ENCODE data around the gene MMUT. TPM values are rescaled to one million over a fixed set of nuclear protein-coding genes. Genes with fewer than 3 reads are reported as not detected.
"Not testable (repeated sequence)": the region's sequence is repeated elsewhere in the genome, so short reads cannot be mapped to it uniquely, and the experiment has no call there.

MMUT gene
- total RNA-seq = 13.5 and 14.3 TPM in 2 replicates

GRCh38 chr6:49462927-49463611 is at the start of gene MMUT, which contains the start of gene CENPQ:
MMUT (minus strand) TSS chr6:49463253; CDS start chr6:49459466, 3,787 bp downstream.
CENPQ (plus strand) TSS chr6:49463370; CDS start chr6:49470177, 6,807 bp downstream.
- H3K9me3 Mint-ChIP-seq = no peaks in the 10 kb centered on the region
- no peaks in the 10 kb centered on the region for H3K27me3 Mint-ChIP-seq (ENCODE audit: low read depth)
- H3K27ac Mint-ChIP-seq = peak within 1 kb of the TSS; percentile 97
- intact Hi-C loops (cut with micrococcal nuclease) = loop anchor here (2.0 to 5.0 kb wide), 2 partner anchors 20 to 89 kb away; partner anchors contain the start of gene C6orf141
- H3K4me3 Mint-ChIP-seq (ENCODE audit: low read depth) = peak within 1 kb of the TSS; percentile 99
- H3K36me3 Mint-ChIP-seq (ENCODE audit: low read depth) = peaks cover 26% of the 10 kb centered on the region
- peak; percentile 91 for DNase-seq (ENCODE audit: low spot score)
- H3K4me1 Mint-ChIP-seq (ENCODE audit: low read depth) = peaks cover 36% of the 10 kb centered on the region

- H3K4me3 Mint-ChIP-seq (ENCODE audit: low read depth) = no peak overlapping the region
- no peaks in the 10 kb centered on the region for H3K36me3 Mint-ChIP-seq (ENCODE audit: low read depth)
- intact Hi-C loops (cut with micrococcal nuclease) = no loop called here
- H3K9me3 Mint-ChIP-seq = no peaks in the 10 kb centered on the region
- H3K27me3 Mint-ChIP-seq (ENCODE audit: low read depth) = peaks cover 9% of the 10 kb centered on the region
- no peaks in the 10 kb centered on the region for H3K4me1 Mint-ChIP-seq (ENCODE audit: low read depth)
- no peak for DNase-seq (ENCODE audit: low spot score)
- no peak overlapping the region for H3K27ac Mint-ChIP-seq
Measured at GRCh38 chr6:49509342-49509741, 46.3 kb upstream of the MMUT start.

GRCh38 chr6:49506569-49507111 is 43.6 kb upstream of the MMUT start:
- Mint-ChIP-seq H3K4me3 (ENCODE audit: low read depth) (no peak overlapping the region), H3K27ac (no peak overlapping the region), H3K27me3 (ENCODE audit: low read depth) (peaks cover 5% of the 10 kb centered on the region), H3K9me3 (no peaks in the 10 kb centered on the region), H3K36me3 (ENCODE audit: low read depth) (no peaks in the 10 kb centered on the region), H3K4me1 (ENCODE audit: low read depth) (no peaks in the 10 kb centered on the region)
- intact Hi-C loops (cut with micrococcal nuclease) = no loop called here
- no peak for DNase-seq (ENCODE audit: low spot score)

- peaks cover 3% of the 10 kb centered on the region for H3K27me3 Mint-ChIP-seq (ENCODE audit: low read depth)
- no peaks in the 10 kb centered on the region for H3K9me3 Mint-ChIP-seq
Measured at GRCh38 chr6:49504666-49505065, 41.6 kb upstream of the MMUT start.

GRCh38 chr6:49499623-49500022 is 36.6 kb upstream of the MMUT start, which contains the start of gene GLYATL3:
GLYATL3 (plus strand) TSS chr6:49499923; CDS start chr6:49511991, 12,068 bp downstream.
- no peak for DNase-seq (ENCODE audit: low spot score)
- Mint-ChIP-seq H3K27ac (no peak within 1 kb of the TSS), H3K4me3 (ENCODE audit: low read depth) (no peak within 1 kb of the TSS), H3K9me3 (no peaks in the 10 kb centered on the region), H3K27me3 (ENCODE audit: low read depth) (peaks cover 1% of the 10 kb centered on the region), H3K4me1 (ENCODE audit: low read depth) (no peaks in the 10 kb centered on the region), H3K36me3 (ENCODE audit: low read depth) (no peaks in the 10 kb centered on the region)
- intact Hi-C loops (cut with micrococcal nuclease) = no loop called here

More at GRCh38 chr6:49504666-49505065, 41.6 kb upstream of the MMUT start:
- no peak overlapping the region for H3K27ac Mint-ChIP-seq
- no peaks in the 10 kb centered on the region for H3K36me3 Mint-ChIP-seq (ENCODE audit: low read depth)
- H3K4me3 Mint-ChIP-seq (ENCODE audit: low read depth) = no peak overlapping the region
- no peaks in the 10 kb centered on the region for H3K4me1 Mint-ChIP-seq (ENCODE audit: low read depth)
- DNase-seq (ENCODE audit: low spot score) = no peak
- intact Hi-C loops (cut with micrococcal nuclease) = no loop called here

- no peaks in the 10 kb centered on the region for H3K4me1 Mint-ChIP-seq (ENCODE audit: low read depth)
- intact Hi-C loops (cut with micrococcal nuclease) = no loop called here
- peaks cover 1% of the 10 kb centered on the region for H3K27me3 Mint-ChIP-seq (ENCODE audit: low read depth)
- no peaks in the 10 kb centered on the region for H3K9me3 Mint-ChIP-seq
- no peak overlapping the region for H3K27ac Mint-ChIP-seq
- DNase-seq (ENCODE audit: low spot score) = no peak
- no peaks in the 10 kb centered on the region for H3K36me3 Mint-ChIP-seq (ENCODE audit: low read depth)
- no peak overlapping the region for H3K4me3 Mint-ChIP-seq (ENCODE audit: low read depth)
Measured at GRCh38 chr6:49499126-49499525, 36.1 kb upstream of the MMUT start.

- H3K27me3 Mint-ChIP-seq (ENCODE audit: low read depth) = peaks cover 1% of the 10 kb centered on the region
- H3K4me1 Mint-ChIP-seq (ENCODE audit: low read depth) = no peaks in the 10 kb centered on the region
- H3K9me3 Mint-ChIP-seq = no peaks in the 10 kb centered on the region
- no peak overlapping the region for H3K4me3 Mint-ChIP-seq (ENCODE audit: low read depth)
- intact Hi-C loops (cut with micrococcal nuclease) = no loop called here
- H3K36me3 Mint-ChIP-seq (ENCODE audit: low read depth) = peaks cover under 1% of the 10 kb centered on the region
- no peak overlapping the region for H3K27ac Mint-ChIP-seq
- DNase-seq (ENCODE audit: low spot score) = no peak
Measured at GRCh38 chr6:49497304-49497703, 34.3 kb upstream of the MMUT start.

GRCh38 chr6:49490633-49491032 is 27.6 kb upstream of the MMUT start:
- no peak for DNase-seq (ENCODE audit: low spot score)
- H3K27ac Mint-ChIP-seq = no peak overlapping the region
- H3K4me1 Mint-ChIP-seq (ENCODE audit: low read depth) = peaks cover 1% of the 10 kb centered on the region
- intact Hi-C loops (cut with micrococcal nuclease) = no loop called here
- H3K4me3 Mint-ChIP-seq (ENCODE audit: low read depth) = no peak overlapping the region
- H3K36me3 Mint-ChIP-seq (ENCODE audit: low read depth) = peaks cover 27% of the 10 kb centered on the region
- H3K9me3 Mint-ChIP-seq = no peaks in the 10 kb centered on the region
- no peaks in the 10 kb centered on the region for H3K27me3 Mint-ChIP-seq (ENCODE audit: low read depth)

GRCh38 chr6:49483380-49483779 is 20.3 kb upstream of the MMUT start:
- H3K4me3 Mint-ChIP-seq (ENCODE audit: low read depth); H3K9me3 Mint-ChIP-seq; H3K4me1 Mint-ChIP-seq (ENCODE audit: low read depth); intact Hi-C loops (cut with micrococcal nuclease); H3K27me3 Mint-ChIP-seq (ENCODE audit: low read depth); DNase-seq (ENCODE audit: low spot score); H3K27ac Mint-ChIP-seq: not testable (repeated sequence)
- H3K36me3 Mint-ChIP-seq (ENCODE audit: low read depth) = peaks cover 34% of the 10 kb centered on the region

GRCh38 chr6:49481846-49482245 is 18.8 kb upstream of the MMUT start:
- H3K9me3 Mint-ChIP-seq; DNase-seq (ENCODE audit: low spot score); intact Hi-C loops (cut with micrococcal nuclease); H3K27me3 Mint-ChIP-seq (ENCODE audit: low read depth); H3K4me1 Mint-ChIP-seq (ENCODE audit: low read depth); H3K27ac Mint-ChIP-seq; H3K4me3 Mint-ChIP-seq (ENCODE audit: low read depth): not testable (repeated sequence)
- peaks cover 30% of the 10 kb centered on the region for H3K36me3 Mint-ChIP-seq (ENCODE audit: low read depth)

GRCh38 chr6:49479308-49479970 is 16.4 kb upstream of the MMUT start:
- Mint-ChIP-seq H3K4me1 (ENCODE audit: low read depth) (no peaks in the 10 kb centered on the region), H3K4me3 (ENCODE audit: low read depth) (no peak overlapping the region), H3K9me3 (peaks cover 3% of the 10 kb centered on the region), H3K36me3 (ENCODE audit: low read depth) (peaks cover 42% of the 10 kb centered on the region), H3K27me3 (ENCODE audit: low read depth) (no peaks in the 10 kb centered on the region), H3K27ac (no peak overlapping the region)
- no peak for DNase-seq (ENCODE audit: low spot score)
- intact Hi-C loops (cut with micrococcal nuclease) = no loop called here

- peaks cover 50% of the 10 kb centered on the region for H3K36me3 Mint-ChIP-seq (ENCODE audit: low read depth)
- DNase-seq (ENCODE audit: low spot score); H3K27ac Mint-ChIP-seq; intact Hi-C loops (cut with micrococcal nuclease); H3K4me3 Mint-ChIP-seq (ENCODE audit: low read depth); H3K4me1 Mint-ChIP-seq (ENCODE audit: low read depth); H3K27me3 Mint-ChIP-seq (ENCODE audit: low read depth); H3K9me3 Mint-ChIP-seq: not testable (repeated sequence)
Measured at GRCh38 chr6:49476564-49476963, 13.5 kb upstream of the MMUT start.

- Mint-ChIP-seq H3K9me3 (no peaks in the 10 kb centered on the region), H3K4me3 (ENCODE audit: low read depth) (no peak overlapping the region), H3K4me1 (ENCODE audit: low read depth) (peaks cover 20% of the 10 kb centered on the region), H3K27me3 (ENCODE audit: low read depth) (no peaks in the 10 kb centered on the region), H3K27ac (no peak overlapping the region), H3K36me3 (ENCODE audit: low read depth) (peaks cover 28% of the 10 kb centered on the region)
- no peak for DNase-seq (ENCODE audit: low spot score)
- intact Hi-C loops (cut with micrococcal nuclease) = no loop called here
Measured at GRCh38 chr6:49468042-49468441, 5.0 kb upstream of the MMUT start.

Measured in activated T-helper 2 cell treated with anti-CD3 and anti-CD28 coated beads, Interferon-gamma antibody, Interleukin-2, Interleukin-4, amounts not matched to agents 10 μg/mL and 5 μg/mL and 100 μg/mL, durations not matched to agents 14 hours and 24 hours and 36 hours (primary cell).